Nephron (organoid): ENCODE measurements around the gene ST8SIA1.

Experiments
- H3K27ac Mint-ChIP-seq, 3 experiments: 2 replicates each; pipeline ENCODE4 v1.8.0; 2020; ENCODE audit warnings: mixed read lengths in 3 of 3, mild to moderate bottlenecking in 2 of 3, moderate library complexity in 1 of 3
- H3K27me3 Mint-ChIP-seq: 2 replicates; pipeline ENCODE4 v1.8.0; 2021; ENCODE audit warnings: low read depth, mild to moderate bottlenecking, moderate library complexity, mixed read lengths
- H3K36me3 Mint-ChIP-seq: 2 replicates; pipeline ENCODE4 v1.8.0; 2020; ENCODE audit warnings: low read depth, mixed read lengths
- H3K4me1 Mint-ChIP-seq: 2 replicates; pipeline ENCODE4 v1.8.0; 2020; ENCODE audit warnings: mixed read lengths
- H3K4me3 Mint-ChIP-seq, 3 experiments: 2 replicates each; pipeline ENCODE4 v1.8.0; 2020; ENCODE audit warnings: mild to moderate bottlenecking in 3 of 3, mixed read lengths in 3 of 3, moderate library complexity in 2 of 3
- H3K9me3 Mint-ChIP-seq: 2 replicates; pipeline ENCODE4 v1.8.0; 2020; ENCODE audit warnings: mixed read lengths
- TF ChIP-seq, protein P1 (sequence below), 3 experiments: fragments of 200-600 bp; sonication (generic); IDR thresholded peaks; one replicate each; pipeline ENCODE4 v1.5.0; 2021; ENCODE audit warnings: antibody characterized with exemption in 3 of 3; ENCODE audit not compliant: unreplicated experiment in 3 of 3

ST8SIA1 gene

DNA sequence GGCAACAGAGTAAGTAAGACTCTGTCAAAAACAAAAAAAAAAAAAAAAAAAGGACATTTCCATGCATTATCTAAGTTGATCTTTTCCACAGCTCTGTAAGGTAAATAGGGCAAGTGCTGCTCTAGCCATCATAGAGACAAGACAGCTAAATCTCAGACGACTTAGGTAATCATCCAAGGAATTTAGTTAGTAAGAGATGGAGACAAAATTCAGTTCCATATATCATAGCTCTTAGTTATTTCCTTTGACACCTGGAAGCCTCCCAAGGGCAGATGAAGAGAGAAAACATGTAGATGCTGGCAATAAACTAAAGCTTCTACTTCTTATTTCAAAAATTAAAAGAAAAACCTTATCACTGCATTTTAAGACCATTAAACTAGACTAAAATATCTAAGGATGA, 48.7 kb downstream of the ST8SIA1 start:
- Mint-ChIP-seq H3K36me3 (no peaks in the 10 kb centered on the region), H3K9me3 (no peaks in the 10 kb centered on the region), H3K4me1 (peaks cover 27% of the 10 kb centered on the region), H3K27ac (peak overlapping the region in 1 of 3 experiments; percentile 84), H3K27me3 (no peaks in the 10 kb centered on the region), H3K4me3 (no peak overlapping the region)
- TF ChIP-seq, protein P1, sequence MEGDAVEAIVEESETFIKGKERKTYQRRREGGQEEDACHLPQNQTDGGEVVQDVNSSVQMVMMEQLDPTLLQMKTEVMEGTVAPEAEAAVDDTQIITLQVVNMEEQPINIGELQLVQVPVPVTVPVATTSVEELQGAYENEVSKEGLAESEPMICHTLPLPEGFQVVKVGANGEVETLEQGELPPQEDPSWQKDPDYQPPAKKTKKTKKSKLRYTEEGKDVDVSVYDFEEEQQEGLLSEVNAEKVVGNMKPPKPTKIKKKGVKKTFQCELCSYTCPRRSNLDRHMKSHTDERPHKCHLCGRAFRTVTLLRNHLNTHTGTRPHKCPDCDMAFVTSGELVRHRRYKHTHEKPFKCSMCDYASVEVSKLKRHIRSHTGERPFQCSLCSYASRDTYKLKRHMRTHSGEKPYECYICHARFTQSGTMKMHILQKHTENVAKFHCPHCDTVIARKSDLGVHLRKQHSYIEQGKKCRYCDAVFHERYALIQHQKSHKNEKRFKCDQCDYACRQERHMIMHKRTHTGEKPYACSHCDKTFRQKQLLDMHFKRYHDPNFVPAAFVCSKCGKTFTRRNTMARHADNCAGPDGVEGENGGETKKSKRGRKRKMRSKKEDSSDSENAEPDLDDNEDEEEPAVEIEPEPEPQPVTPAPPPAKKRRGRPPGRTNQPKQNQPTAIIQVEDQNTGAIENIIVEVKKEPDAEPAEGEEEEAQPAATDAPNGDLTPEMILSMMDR (IDR thresholded peaks at IDR 0.05; ENCODE audit: unreplicated experiment in 3 of 3): no peak

DNA sequence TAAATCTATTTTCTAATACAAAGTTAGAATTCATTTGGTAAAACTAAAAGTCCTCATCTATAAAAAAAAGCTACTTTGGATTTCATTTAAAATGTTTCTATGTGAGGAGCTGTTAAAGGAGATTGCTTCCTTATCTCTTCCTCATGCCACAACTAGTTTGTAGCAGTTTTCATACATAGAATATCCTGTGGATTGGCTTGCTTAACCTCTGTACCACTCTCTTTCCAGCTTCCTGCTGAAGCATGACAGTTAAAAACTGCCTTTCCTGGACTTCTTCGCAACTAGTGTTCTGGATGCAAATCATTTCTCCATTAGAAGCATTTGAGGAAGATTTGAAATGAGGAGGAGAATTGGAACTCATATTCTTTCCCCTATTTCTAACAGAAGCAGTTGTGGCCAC, 49.6 kb downstream of the ST8SIA1 start:
- no peak overlapping the region for H3K4me3 Mint-ChIP-seq
- TF ChIP-seq, protein P1 (IDR thresholded peaks at IDR 0.05; ENCODE audit: unreplicated experiment in 3 of 3): no peak
- no peaks in the 10 kb centered on the region for H3K36me3 Mint-ChIP-seq
- H3K27me3 Mint-ChIP-seq: no peaks in the 10 kb centered on the region
- peaks cover 27% of the 10 kb centered on the region for H3K4me1 Mint-ChIP-seq
- H3K9me3 Mint-ChIP-seq: no peaks in the 10 kb centered on the region
- no peak overlapping the region for H3K27ac Mint-ChIP-seq

DNA sequence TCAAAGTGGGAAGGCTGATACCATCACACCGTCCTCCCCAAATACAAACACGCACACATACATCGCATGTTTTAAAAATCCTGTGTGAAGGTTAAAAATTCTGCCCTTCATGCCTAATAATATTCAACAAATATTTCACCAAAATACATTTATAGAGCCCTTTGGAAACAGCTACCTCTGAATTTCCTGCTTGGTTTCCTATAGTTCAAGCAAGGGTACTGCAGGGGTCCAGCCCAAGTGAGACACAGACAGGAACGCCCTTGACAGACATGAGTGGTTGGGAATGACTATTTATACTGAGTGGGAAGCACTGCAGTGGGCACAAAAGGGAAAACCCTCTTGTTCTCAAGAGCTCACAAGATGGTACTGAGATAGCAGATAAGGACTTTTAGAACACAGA, 51.0 kb downstream of the ST8SIA1 start:
- Mint-ChIP-seq H3K4me3 (no peak overlapping the region), H3K27me3 (no peaks in the 10 kb centered on the region), H3K36me3 (peaks cover 11% of the 10 kb centered on the region), H3K4me1 (peaks cover 27% of the 10 kb centered on the region), H3K9me3 (no peaks in the 10 kb centered on the region), H3K27ac (peak overlapping the region in 2 of 3 experiments; percentile 64 to 81)
- TF ChIP-seq, protein P1 (IDR thresholded peaks at IDR 0.05; ENCODE audit: unreplicated experiment in 3 of 3): no peak

DNA sequence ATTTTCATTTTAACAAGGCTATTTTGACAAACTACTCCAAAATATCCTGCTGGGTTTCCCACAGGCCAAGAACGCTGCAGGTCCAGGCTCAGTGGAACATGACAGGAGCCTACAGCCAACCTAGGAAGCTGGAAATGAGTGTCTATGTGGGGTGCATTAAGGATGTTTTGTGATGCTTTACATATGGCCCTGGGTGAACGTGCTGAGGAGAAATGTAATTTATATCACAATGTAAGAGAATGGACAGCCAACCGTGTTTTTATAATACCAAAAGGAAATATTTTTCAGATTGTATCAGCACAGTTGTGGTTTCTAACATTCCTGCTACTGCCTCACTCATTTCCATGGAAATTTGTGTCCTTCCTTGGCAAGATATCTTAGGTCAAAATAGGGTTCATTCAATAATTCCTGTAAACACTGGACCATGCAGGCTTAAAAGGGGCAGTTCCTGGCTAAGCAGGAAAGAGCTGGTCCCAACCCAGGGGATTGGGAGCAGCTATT, 51.5 kb downstream of the ST8SIA1 start:
- TF ChIP-seq, protein P1 (IDR thresholded peaks at IDR 0.05; ENCODE audit: unreplicated experiment in 3 of 3): no peak
- Mint-ChIP-seq H3K4me3 (no peak overlapping the region), H3K27me3 (no peaks in the 10 kb centered on the region), H3K9me3 (no peaks in the 10 kb centered on the region), H3K27ac (peak overlapping the region; percentile 51 to 81 (median 64)), H3K4me1 (peaks cover 27% of the 10 kb centered on the region), H3K36me3 (peaks cover 11% of the 10 kb centered on the region)

DNA sequence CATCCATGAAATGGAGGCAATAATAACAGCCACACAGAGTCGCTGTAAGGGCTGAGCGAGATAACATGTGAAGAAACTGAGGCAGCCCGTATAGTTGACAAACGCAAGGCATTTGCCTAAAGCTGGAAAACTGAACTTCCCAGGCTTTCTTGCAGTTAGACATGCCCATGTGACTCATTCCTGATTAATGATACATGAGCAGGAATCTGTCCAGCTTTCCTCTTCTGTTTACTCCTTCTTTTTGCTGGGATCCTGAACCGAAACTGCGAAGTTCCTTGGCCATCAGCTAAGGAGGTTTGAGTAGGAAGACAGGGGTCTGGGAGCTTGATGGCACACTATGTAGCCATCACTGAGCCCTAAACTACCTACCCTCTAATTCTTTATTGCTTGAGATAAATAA, 52.2 kb downstream of the ST8SIA1 start:
- H3K27me3 Mint-ChIP-seq: no peaks in the 10 kb centered on the region
- peaks cover 11% of the 10 kb centered on the region for H3K36me3 Mint-ChIP-seq
- TF ChIP-seq, protein P1 (IDR thresholded peaks at IDR 0.05; ENCODE audit: unreplicated experiment in 3 of 3): no peak
- no peaks in the 10 kb centered on the region for H3K9me3 Mint-ChIP-seq
- H3K4me1 Mint-ChIP-seq: peaks cover 27% of the 10 kb centered on the region
- H3K4me3 Mint-ChIP-seq: no peak overlapping the region
- H3K27ac Mint-ChIP-seq: peak overlapping the region in 2 of 3 experiments; percentile 13 to 81

DNA sequence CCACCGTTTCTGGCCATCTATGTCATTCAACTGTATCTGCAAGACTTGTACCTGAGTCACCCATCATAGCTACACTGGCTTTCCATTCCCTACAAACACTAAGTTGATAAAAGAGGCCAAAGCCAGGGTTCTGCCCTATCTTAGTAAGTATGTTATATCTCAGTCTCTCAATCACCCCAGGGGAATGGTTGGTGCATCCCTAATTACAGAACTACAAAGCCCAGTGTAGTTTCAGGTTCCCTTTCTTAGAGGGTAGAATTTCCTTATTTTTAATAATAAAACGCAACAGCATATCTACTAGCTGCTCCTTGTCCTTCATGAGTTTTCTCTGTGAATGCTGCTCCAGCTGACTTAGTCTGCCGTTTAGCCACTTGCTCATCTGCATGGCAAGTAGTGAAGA, 57.6 kb downstream of the ST8SIA1 start:
- H3K4me3 Mint-ChIP-seq: no peak overlapping the region
- TF ChIP-seq, protein P1 (IDR thresholded peaks at IDR 0.05; ENCODE audit: unreplicated experiment in 3 of 3): no peak
- no peaks in the 10 kb centered on the region for H3K27me3 Mint-ChIP-seq
- H3K27ac Mint-ChIP-seq: no peak overlapping the region
- no peaks in the 10 kb centered on the region for H3K9me3 Mint-ChIP-seq
- H3K36me3 Mint-ChIP-seq: peaks cover 11% of the 10 kb centered on the region
- H3K4me1 Mint-ChIP-seq: peaks cover 8% of the 10 kb centered on the region
